Type B pancreatic cell (in vitro differentiated cells): ENCODE data around the gene C2orf81. TPM values are rescaled to one million over a fixed set of nuclear protein-coding genes. Genes with fewer than 3 reads are reported as not detected.
A peak's percentile ranks its signal among the peaks of the same experiment; 100 is the strongest.

Experiments used
- DNase-seq: peaks from one replicate; pipeline ENCODE4 v3.0.0; 2021; ENCODE audit warnings: mixed read lengths; ENCODE audit not compliant: unreplicated experiment; ENCODE audit errors: extremely low spot score
- H3K27ac Mint-ChIP-seq: 2 replicates; pipeline ENCODE4 v1.8.0; 2021; ENCODE audit warnings: mild to moderate bottlenecking, mixed read lengths
- H3K27me3 Mint-ChIP-seq: 2 replicates; pipeline ENCODE4 v1.8.0; 2021; ENCODE audit warnings: mixed read lengths
- H3K36me3 Mint-ChIP-seq: 2 replicates; pipeline ENCODE4 v1.8.0; 2021; ENCODE audit warnings: mixed read lengths
- H3K4me1 Mint-ChIP-seq: one replicate; pipeline ENCODE4 v1.8.0; 2021; ENCODE audit warnings: mixed read lengths; ENCODE audit not compliant: unreplicated experiment
- H3K4me3 Mint-ChIP-seq: 2 replicates; pipeline ENCODE4 v1.8.0; 2021; ENCODE audit warnings: mild to moderate bottlenecking, mixed read lengths
- H3K9me3 Mint-ChIP-seq: 2 replicates; pipeline ENCODE4 v1.8.0; 2021; ENCODE audit warnings: mixed read lengths
- CTCF ChIP-seq: fragments of 200-600 bp; sonication (generic); conservative IDR thresholded peaks from 2 replicates; pipeline ENCODE4 v1.5.0; 2021; ENCODE audit warnings: antibody characterized with exemption, mild to moderate bottlenecking
- total RNA-seq: library from RNA; stranded (reverse); gene quantifications from 2 replicates; pipeline ENCODE4 v1.2.1, GENCODE V29; 2021; ENCODE audit warnings: low replicate concordance

Gene C2orf81
- total RNA-seq, 1 donor from 2014 or later = 10.4 TPM

GRCh38 chr2:74457129-74457548, 35.7 kb upstream of the C2orf81 start:
- Mint-ChIP-seq H3K27me3 (peaks cover 7% of the 10 kb centered on the region), H3K9me3 (no peaks in the 10 kb centered on the region), H3K27ac (peak overlapping the region; percentile 93), H3K4me1 (peaks cover 31% of the 10 kb centered on the region), H3K4me3 (peak overlapping the region; percentile 95), H3K36me3 (peaks cover 4% of the 10 kb centered on the region)
- TF ChIP-seq CTCF = no peak
- DNase-seq = no peak

GRCh38 chr2:74454654-74455511, 33.5 kb upstream of the C2orf81 start, which contains the start of gene INO80B:
INO80B (plus strand) TSS chr2:74455087; CDS start chr2:74455117, 30 bp downstream.
- Mint-ChIP-seq H3K4me1 (peaks cover 29% of the 10 kb centered on the region), H3K27me3 (peaks cover 18% of the 10 kb centered on the region), H3K36me3 (peaks cover 4% of the 10 kb centered on the region), H3K27ac (peak within 1 kb of the TSS; percentile 92), H3K4me3 (peak within 1 kb of the TSS; percentile 95), H3K9me3 (no peaks in the 10 kb centered on the region)
- TF ChIP-seq CTCF = peak; percentile 29
- peak; percentile 96 for DNase-seq

GRCh38 chr2:74450570-74451190, 29.3 kb upstream of the C2orf81 start:
- H3K4me1 Mint-ChIP-seq = peaks cover 13% of the 10 kb centered on the region
- no peaks in the 10 kb centered on the region for H3K9me3 Mint-ChIP-seq
- H3K27ac Mint-ChIP-seq = no peak overlapping the region
- no peak for DNase-seq
- H3K36me3 Mint-ChIP-seq = no peaks in the 10 kb centered on the region
- no peak for TF ChIP-seq CTCF
- H3K27me3 Mint-ChIP-seq = peaks cover 22% of the 10 kb centered on the region
- H3K4me3 Mint-ChIP-seq = no peak overlapping the region

- Mint-ChIP-seq H3K4me3 (no peak overlapping the region), H3K36me3 (no peaks in the 10 kb centered on the region), H3K9me3 (no peaks in the 10 kb centered on the region), H3K27me3 (peaks cover 22% of the 10 kb centered on the region), H3K27ac (no peak overlapping the region), H3K4me1 (peaks cover 9% of the 10 kb centered on the region)
- TF ChIP-seq CTCF = no peak
- DNase-seq = no peak
These were observed 27.4 kb upstream of the C2orf81 start for GRCh38 chr2:74448771-74449170.

- peaks cover 20% of the 10 kb centered on the region for H3K27me3 Mint-ChIP-seq
- no peaks in the 10 kb centered on the region for H3K9me3 Mint-ChIP-seq
- H3K27ac Mint-ChIP-seq = no peak overlapping the region
- H3K4me3 Mint-ChIP-seq = no peak overlapping the region
- no peaks in the 10 kb centered on the region for H3K36me3 Mint-ChIP-seq
- no peak for DNase-seq
- peaks cover 9% of the 10 kb centered on the region for H3K4me1 Mint-ChIP-seq
- TF ChIP-seq CTCF = no peak
These were observed 26.0 kb upstream of the C2orf81 start for GRCh38 chr2:74447230-74447999.
